HL-60 (cell line): Measurements from ENCODE around the gene NRIP1.

Source experiments
- DNase-seq, 2 experiments: peaks; one replicate each; pipeline ENCODE4 v3.0.0-alpha.2; 2010 to 2020; ENCODE audit warnings: low read depth in 1 of 2, low spot score in 1 of 2
- H3K27ac ChIP-seq: fragments of 250-450 bp; sonication (Bioruptor Pico); replicated peaks from 2 replicates; pipeline ENCODE4 v1.5.1; 2020; ENCODE audit warnings: mild to moderate bottlenecking, moderate library complexity
- H3K27me3 ChIP-seq: fragments of 250-450 bp; sonication (Bioruptor Pico); 2 replicates; pipeline ENCODE4 v1.5.1; 2021; ENCODE audit warnings: mild to moderate bottlenecking, moderate library complexity; ENCODE audit not compliant: insufficient read depth, poor library complexity, severe bottlenecking
- H3K4me3 ChIP-seq: replicated peaks from 2 replicates; pipeline ENCODE4 v1.5.1; 2011; ENCODE audit warnings: mild to moderate bottlenecking, control low read depth, low read length; ENCODE audit not compliant: insufficient read depth
- GABPA ChIP-seq: IDR thresholded peaks from 2 replicates; pipeline ENCODE4 v1.6.1; 2012; ENCODE audit warnings: low read depth
- POLR2AphosphoS5 ChIP-seq: IDR thresholded peaks from 2 replicates; pipeline ENCODE4 v1.6.1; 2012; ENCODE audit warnings: low read depth
- SPI1 ChIP-seq: IDR thresholded peaks from 2 replicates; pipeline ENCODE4 v1.6.1; 2012; ENCODE audit warnings: low read depth, mild to moderate bottlenecking, borderline replicate concordance
- TF ChIP-seq, protein P1 (sequence below): IDR thresholded peaks from one replicate; pipeline ENCODE4 v1.5.1; 2011; ENCODE audit warnings: low read length, control low read depth, inconsistent platforms; ENCODE audit not compliant: insufficient read depth
- TF ChIP-seq, protein P2 (sequence below): IDR thresholded peaks from 2 replicates; pipeline ENCODE4 v1.6.1; 2012; ENCODE audit warnings: low read depth; ENCODE audit not compliant: insufficient replicate concordance

NRIP1 gene

GRCh38 chr21:15071009-15071408, 6.2 kb upstream of the NRIP1 start:
- no peak for DNase-seq
- TF ChIP-seq, protein P1, sequence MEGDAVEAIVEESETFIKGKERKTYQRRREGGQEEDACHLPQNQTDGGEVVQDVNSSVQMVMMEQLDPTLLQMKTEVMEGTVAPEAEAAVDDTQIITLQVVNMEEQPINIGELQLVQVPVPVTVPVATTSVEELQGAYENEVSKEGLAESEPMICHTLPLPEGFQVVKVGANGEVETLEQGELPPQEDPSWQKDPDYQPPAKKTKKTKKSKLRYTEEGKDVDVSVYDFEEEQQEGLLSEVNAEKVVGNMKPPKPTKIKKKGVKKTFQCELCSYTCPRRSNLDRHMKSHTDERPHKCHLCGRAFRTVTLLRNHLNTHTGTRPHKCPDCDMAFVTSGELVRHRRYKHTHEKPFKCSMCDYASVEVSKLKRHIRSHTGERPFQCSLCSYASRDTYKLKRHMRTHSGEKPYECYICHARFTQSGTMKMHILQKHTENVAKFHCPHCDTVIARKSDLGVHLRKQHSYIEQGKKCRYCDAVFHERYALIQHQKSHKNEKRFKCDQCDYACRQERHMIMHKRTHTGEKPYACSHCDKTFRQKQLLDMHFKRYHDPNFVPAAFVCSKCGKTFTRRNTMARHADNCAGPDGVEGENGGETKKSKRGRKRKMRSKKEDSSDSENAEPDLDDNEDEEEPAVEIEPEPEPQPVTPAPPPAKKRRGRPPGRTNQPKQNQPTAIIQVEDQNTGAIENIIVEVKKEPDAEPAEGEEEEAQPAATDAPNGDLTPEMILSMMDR: no peak
- TF ChIP-seq SPI1: no peak
- no peak for TF ChIP-seq POLR2AphosphoS5
- TF ChIP-seq, protein P2, sequence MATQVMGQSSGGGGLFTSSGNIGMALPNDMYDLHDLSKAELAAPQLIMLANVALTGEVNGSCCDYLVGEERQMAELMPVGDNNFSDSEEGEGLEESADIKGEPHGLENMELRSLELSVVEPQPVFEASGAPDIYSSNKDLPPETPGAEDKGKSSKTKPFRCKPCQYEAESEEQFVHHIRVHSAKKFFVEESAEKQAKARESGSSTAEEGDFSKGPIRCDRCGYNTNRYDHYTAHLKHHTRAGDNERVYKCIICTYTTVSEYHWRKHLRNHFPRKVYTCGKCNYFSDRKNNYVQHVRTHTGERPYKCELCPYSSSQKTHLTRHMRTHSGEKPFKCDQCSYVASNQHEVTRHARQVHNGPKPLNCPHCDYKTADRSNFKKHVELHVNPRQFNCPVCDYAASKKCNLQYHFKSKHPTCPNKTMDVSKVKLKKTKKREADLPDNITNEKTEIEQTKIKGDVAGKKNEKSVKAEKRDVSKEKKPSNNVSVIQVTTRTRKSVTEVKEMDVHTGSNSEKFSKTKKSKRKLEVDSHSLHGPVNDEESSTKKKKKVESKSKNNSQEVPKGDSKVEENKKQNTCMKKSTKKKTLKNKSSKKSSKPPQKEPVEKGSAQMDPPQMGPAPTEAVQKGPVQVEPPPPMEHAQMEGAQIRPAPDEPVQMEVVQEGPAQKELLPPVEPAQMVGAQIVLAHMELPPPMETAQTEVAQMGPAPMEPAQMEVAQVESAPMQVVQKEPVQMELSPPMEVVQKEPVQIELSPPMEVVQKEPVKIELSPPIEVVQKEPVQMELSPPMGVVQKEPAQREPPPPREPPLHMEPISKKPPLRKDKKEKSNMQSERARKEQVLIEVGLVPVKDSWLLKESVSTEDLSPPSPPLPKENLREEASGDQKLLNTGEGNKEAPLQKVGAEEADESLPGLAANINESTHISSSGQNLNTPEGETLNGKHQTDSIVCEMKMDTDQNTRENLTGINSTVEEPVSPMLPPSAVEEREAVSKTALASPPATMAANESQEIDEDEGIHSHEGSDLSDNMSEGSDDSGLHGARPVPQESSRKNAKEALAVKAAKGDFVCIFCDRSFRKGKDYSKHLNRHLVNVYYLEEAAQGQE: no peak
- no peak for TF ChIP-seq GABPA
- H3K4me3 ChIP-seq: no peak overlapping the region

DNA sequence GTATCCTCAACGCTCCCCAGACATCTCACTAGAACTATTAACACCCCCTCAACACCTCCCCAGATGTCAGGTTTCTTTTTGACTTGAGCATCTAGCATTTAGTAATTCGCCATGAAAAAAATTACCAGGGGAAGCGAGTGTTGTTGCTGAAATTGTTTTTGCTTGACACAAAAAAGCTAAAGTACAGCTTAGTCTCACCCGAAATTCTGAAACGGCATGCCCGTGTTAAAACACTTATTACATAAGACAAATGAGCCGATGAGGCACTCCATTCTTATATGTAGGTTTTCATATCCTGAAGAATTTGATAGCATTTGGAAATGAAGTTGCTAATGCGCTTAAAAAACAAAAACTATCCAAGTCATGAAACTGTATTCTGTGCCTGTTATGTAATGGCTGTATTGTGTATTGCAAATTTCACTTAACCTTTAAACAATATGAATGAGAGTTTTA, 1.3 kb upstream of the NRIP1 start:
- Histone ChIP-seq H3K27me3 (no peaks in the 10 kb centered on the region), H3K27ac (peak overlapping the region; percentile 92), H3K4me3 (peak overlapping the region; percentile 65)
- no peak for TF ChIP-seq GABPA
- TF ChIP-seq, protein P1: no peak
- no peak for TF ChIP-seq SPI1
- TF ChIP-seq, protein P2: no peak
- no peak for TF ChIP-seq POLR2AphosphoS5
- no peak for DNase-seq

More at GRCh38 chr21:15071009-15071408, 6.2 kb upstream of the NRIP1 start:
- H3K27me3 ChIP-seq: no peaks in the 10 kb centered on the region
- no peak overlapping the region for H3K27ac ChIP-seq

DNA sequence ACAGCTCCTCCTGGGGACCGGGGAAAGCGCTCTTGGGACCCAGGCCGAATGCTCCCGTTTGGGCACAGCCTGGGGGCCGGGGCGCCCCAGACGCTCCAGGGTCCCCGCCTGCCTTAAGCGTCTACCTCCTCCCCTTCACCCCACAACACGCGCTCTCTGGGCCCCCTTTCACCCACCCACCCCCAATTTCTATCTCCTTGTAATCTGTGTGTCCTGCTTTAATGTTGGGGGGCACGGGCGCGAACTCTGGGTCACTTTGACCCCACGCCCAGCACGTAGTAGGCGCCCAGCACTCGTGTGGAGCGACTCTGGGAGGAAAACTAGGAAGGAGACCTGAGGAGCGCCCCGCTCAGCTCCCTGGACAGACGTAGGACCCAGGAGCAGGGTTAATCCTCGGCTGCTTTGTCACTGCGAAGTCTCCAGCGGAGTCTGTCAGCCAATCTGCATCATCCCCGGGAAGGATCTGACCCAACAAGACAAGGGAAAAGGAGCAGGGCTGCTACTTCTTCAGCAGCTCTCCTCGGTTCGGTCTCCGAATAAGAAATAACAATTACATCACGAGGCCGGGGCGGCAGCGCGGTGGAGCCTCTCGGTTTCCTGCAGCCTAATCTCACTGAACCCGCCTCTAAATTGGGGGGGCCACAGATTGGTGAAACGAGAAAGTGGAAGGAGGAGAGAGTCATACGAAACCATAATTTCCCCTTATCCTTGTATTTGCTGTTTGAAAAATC, 757 bp upstream of the NRIP1 start:
- no peak for TF ChIP-seq GABPA
- TF ChIP-seq POLR2AphosphoS5: peak; percentile 62
- no peak for TF ChIP-seq SPI1
- TF ChIP-seq, protein P2: peak; percentile 76
- Histone ChIP-seq H3K27me3 (no peaks in the 10 kb centered on the region), H3K27ac (peak overlapping the region; percentile 92), H3K4me3 (peak overlapping the region; percentile 65)
- DNase-seq: peak; percentile 35 to 81
